GM19438 (cell line): ENCODE results near the gene ECI2.
"Not testable (repeated sequence)": the region's sequence is repeated elsewhere in the genome, so short reads cannot be mapped to it uniquely, and the experiment has no call there.

ENCODE experiments used
- ATAC-seq: cut with Tn5 transposase; IDR thresholded peaks from one replicate; pipeline ENCODE4 v1.9.1; 2021; ENCODE audit warnings: low read depth; ENCODE audit not compliant: unreplicated experiment

The ECI2 gene

GRCh38 chr6:4105980-4106536, 29.3 kb downstream of the ECI2 start:
- no peak for ATAC-seq

- no peak for ATAC-seq
These were observed 31.4 kb downstream of the ECI2 start for GRCh38 chr6:4103929-4104328.

- ATAC-seq: no peak
These were observed 32.6 kb downstream of the ECI2 start for GRCh38 chr6:4102687-4103244.

- no peak for ATAC-seq
These were observed 34.1 kb downstream of the ECI2 start for GRCh38 chr6:4101298-4101697.

- ATAC-seq: no peak
These were observed 34.7 kb downstream of the ECI2 start for GRCh38 chr6:4100655-4101054.

GRCh38 chr6:4093288-4093687, 42.1 kb downstream of the ECI2 start:
- ATAC-seq: no peak

GRCh38 chr6:4091941-4092340, 43.4 kb downstream of the ECI2 start:
- no peak for ATAC-seq

GRCh38 chr6:4090043-4090442, 45.3 kb downstream of the ECI2 start:
- not testable (repeated sequence) for ATAC-seq

GRCh38 chr6:4088704-4089103, 46.7 kb downstream of the ECI2 start:
- no peak for ATAC-seq

- no peak for ATAC-seq
These were observed 50.1 kb downstream of the ECI2 start for GRCh38 chr6:4085332-4085700.

- no peak for ATAC-seq
These were observed 50.7 kb downstream of the ECI2 start for GRCh38 chr6:4084444-4085331.

GRCh38 chr6:4078691-4079471, 56.5 kb downstream of the ECI2 start, which contains the start of gene FAM217A:
Gene FAM217A (minus strand): TSS chr6:4079137. CDS start chr6:4077414, 1,723 bp downstream.
- no peak for ATAC-seq

- ATAC-seq: no peak
These were observed 60.7 kb downstream of the ECI2 start for GRCh38 chr6:4074478-4075235.

GRCh38 chr6:4071330-4071729, 64.0 kb downstream of the ECI2 start:
- no peak for ATAC-seq

- ATAC-seq: no peak
These were observed 66.2 kb downstream of the ECI2 start for GRCh38 chr6:4069199-4069598.

- no peak for ATAC-seq
These were observed 67.7 kb downstream of the ECI2 start for GRCh38 chr6:4067673-4068072.

GRCh38 chr6:4066029-4066755, 69.2 kb downstream of the ECI2 start:
- no peak for ATAC-seq
